A549 treated with Hydrocortisone at 1 μM for 4 hours (cell line): ENCODE data around the gene CTRB1. TPM values are rescaled to one million over a fixed set of nuclear protein-coding genes. Genes with fewer than 3 reads are reported as not detected.

ENCODE experiments used
- total RNA-seq: library from RNA; stranded (reverse); fragments of 200-300 nt; extraction: Qiagen RNA extraction; gene quantifications from 5 replicates; pipeline ENCODE4 v1.2.3, GENCODE V29; 2022

Gene CTRB1
- not detected in 5 replicates for total RNA-seq

GRCh38 chr16:75218256-75219076 lies at the start of gene CTRB1:
Gene CTRB1, plus strand, starts transcription at chr16:75218988. Its CDS starts 20 bp downstream, at chr16:75219008.

GRCh38 chr16:75206749-75207451 lies 11.9 kb upstream of the CTRB1 start, which contains the start of gene CTRB2:
Gene CTRB2, minus strand, starts transcription at chr16:75207161. Its CDS starts 20 bp downstream, at chr16:75207141.

GRCh38 chr16:75251280-75252048 lies 32.7 kb downstream of the CTRB1 start, which contains the start of gene BCAR1:
Gene BCAR1, minus strand, starts transcription at chr16:75251624. Its CDS starts 142 bp downstream, at chr16:75251482.

Other genes with a start within 250 kb of the CTRB1 start
- 25.9 to 30.7 TPM (median 26.7 TPM) in 5 replicates for gene WDR59, start 233.9 kb upstream of the CTRB1 start, total RNA-seq
- 15.9 to 24.5 TPM (median 23.0 TPM) in 5 replicates for gene ZNRF1, start 220.0 kb upstream of the CTRB1 start, total RNA-seq
- 0.59 to 0.87 TPM (median 0.84 TPM) in 5 replicates for gene LDHD, start 102.2 kb upstream of the CTRB1 start, total RNA-seq
- 8.9 to 16.7 TPM (median 12.2 TPM) in 5 replicates for gene ZFP1, start 70.5 kb upstream of the CTRB1 start, total RNA-seq
- not detected in 5 replicates for gene CTRB2, start 11.8 kb upstream of the CTRB1 start, total RNA-seq
- gene BCAR1, start 32.6 kb downstream of the CTRB1 start, total RNA-seq: 106 to 126 TPM (median 117 TPM) in 5 replicates
- 65.1 to 75.3 TPM (median 67.1 TPM) in 5 replicates for gene CFDP1, start 214.5 kb downstream of the CTRB1 start, total RNA-seq
- 14.0 to 16.6 TPM (median 14.8 TPM) in 5 replicates for gene TMEM170A, start 245.7 kb downstream of the CTRB1 start, total RNA-seq